Middle frontal gyrus (tissue), 1 donor: ENCODE results near the gene FBXW8.

Experiments
- DNase-seq: peaks from one replicate; pipeline ENCODE4 v3.0.0-alpha.2; 2015; ENCODE audit warnings: low spot score; ENCODE audit errors: extremely low spot score

Gene FBXW8

GRCh38 chr12:117072736-117073490 lies 162.2 kb downstream of the FBXW8 start:
- no peak for DNase-seq

DNA sequence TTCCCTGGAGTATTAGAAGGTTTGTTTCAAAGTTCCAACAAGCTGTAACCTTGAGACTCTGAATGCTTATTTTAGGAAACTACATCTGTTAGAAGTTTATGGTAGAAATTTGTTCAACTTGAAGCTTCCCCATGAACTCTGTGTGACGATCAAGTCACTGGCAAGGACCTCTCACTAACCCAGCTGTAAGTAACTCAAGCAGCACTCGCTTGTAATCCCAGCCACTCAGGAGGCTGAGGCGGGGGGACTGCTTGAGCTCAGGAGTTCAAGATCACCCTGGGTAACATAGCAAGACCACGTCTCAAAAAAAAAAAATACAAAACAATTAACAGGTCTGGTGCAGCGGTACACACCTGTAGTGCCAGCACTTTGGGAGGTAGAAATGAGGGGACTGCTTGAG lies 162.9 kb downstream of the FBXW8 start:
- no peak for DNase-seq

DNA sequence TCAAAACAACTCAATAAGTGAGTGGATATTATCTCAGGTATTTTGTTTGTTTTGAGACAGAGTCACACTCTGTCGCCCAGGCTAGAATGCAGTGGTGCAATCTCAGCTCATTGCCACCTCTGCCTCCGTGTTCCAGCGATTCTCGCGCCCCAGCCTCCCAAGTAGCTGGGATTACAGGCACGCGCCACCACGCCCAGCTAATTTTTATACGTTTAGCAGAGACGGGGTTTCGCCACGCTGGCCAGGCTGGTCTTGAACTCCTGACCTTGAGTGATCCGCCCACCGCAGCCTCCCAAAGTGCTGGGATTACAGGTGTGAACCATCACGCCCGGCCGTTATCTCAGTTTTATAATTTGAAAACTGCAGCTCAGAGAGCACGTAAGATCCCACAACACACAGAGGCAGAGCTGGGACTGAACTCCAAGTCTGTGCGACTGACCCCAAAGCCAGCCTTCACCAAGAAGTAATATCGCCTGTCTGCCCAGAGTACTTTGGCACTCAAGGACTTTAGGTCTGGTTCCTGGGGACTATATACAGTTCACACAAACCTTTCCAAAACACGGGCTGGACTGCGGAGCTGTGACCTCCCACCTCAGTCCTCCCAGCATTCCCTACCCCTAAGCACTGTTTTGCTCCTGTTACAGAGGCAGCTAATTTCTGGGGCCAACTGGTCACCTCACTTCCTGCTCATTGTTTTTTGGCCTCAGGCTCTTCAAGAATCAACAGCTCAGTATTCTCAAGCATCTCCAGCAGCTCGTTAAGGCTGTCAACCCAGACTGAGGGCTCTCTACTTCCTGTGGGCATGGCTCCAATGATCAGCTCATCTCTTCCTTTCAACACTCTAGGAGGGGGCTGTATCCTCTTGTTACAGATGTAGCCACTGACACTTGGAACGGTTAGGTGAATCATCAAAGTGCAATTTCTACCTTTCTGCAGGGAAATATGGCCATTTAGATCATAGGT lies 165.9 kb downstream of the FBXW8 start:
- no peak for DNase-seq

DNA sequence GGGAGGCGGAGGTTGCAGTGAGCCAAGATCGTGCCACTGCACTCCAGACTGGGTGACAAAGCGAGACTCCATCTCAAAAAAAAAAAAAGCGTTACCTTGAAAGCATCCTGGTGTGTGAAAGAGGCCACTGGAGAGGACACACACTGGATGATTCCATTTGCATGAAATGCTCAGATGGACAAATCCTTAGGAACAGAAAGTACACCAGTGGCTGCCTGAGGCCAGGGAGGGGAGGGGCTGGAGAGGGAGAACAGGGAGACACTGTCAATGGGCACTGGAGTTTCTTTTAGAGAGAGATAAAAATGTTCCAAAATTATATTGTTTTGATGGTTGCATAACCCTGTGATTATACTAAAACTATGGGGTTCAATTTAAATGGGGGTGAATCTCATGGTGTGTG lies 168.7 kb downstream of the FBXW8 start:
- DNase-seq: no peak

DNA sequence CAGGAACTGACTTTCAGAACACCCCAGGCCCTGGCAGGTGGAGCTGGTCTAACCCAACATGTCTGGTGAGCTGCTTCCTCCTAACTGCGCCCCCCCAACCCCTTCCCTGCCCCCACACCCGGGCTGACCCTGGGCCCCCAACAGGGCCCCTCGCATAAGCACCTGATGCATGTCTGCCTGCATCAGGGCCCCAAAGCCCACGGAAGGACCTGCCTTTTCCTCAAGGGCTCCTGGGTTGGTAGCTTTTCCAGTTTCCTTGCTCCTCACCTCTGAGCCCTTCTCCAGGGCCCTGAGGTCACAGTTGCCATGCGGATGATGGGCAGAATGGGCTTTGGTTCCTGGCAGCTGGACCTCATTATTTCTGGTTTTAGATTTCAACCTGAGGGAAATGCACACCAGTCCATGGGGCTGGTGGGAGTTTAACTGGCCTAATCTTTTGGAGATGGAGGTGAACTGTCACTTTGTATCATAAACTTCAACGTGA lies 170.0 kb downstream of the FBXW8 start:
- no peak for DNase-seq
